IPS DF 4.7 (cell line): ENCODE results near the gene ARAP1.

ENCODE experiments used
- DNase-seq: peaks from one replicate; pipeline ENCODE4 v3.0.0-alpha.2; 2013; ENCODE audit warnings: low spot score; ENCODE audit errors: extremely low read depth

ARAP1 gene

GRCh38 chr11:72642043-72642883 lies 109.9 kb downstream of the ARAP1 start:
- no peak for DNase-seq

- DNase-seq: no peak
These were observed 110.6 kb downstream of the ARAP1 start for GRCh38 chr11:72641522-72642042.

- no peak for DNase-seq
These were observed 112.5 kb downstream of the ARAP1 start for GRCh38 chr11:72639502-72640375.

DNA sequence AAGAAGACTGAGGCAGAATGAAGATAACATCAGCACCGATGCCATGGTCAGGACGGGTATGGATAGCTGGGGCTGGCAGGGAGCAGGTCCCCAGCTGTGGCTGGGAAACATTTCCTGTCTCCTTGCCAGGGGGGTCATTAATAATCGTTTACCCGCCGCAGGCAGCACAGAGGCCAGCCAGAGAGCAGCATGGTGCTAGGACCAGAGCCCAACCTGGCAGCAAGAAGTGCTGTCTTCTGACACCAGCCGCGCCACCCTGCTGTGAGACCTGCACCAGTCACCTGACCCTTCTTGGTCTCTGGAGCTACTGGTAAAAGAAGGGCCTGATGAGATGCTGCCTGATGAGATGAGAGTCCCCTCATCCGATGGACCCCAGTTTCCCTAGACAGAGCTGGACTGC lies 114.3 kb downstream of the ARAP1 start:
- no peak for DNase-seq

GRCh38 chr11:72637198-72637597 lies 115.0 kb downstream of the ARAP1 start:
- DNase-seq: no peak

DNA sequence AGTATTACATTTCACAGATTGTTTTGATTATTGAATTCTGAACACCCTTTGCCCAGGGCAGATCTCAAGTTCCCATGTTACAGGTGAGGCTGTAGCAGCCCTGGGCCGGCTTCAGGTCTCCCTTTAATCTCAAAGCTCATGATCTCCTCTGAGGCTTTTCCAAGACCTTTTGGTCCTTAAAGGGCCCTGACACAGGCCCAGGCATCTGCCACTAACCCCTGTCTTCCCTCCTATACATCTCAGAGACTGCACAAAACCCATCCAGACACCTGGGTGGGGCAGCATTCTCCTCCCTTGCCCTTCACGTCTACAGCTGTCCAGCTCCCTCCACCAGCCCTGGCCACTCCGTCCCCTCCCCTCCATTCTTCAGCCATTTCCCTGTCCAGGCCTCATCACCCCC lies 115.8 kb downstream of the ARAP1 start:
- no peak for DNase-seq

DNA sequence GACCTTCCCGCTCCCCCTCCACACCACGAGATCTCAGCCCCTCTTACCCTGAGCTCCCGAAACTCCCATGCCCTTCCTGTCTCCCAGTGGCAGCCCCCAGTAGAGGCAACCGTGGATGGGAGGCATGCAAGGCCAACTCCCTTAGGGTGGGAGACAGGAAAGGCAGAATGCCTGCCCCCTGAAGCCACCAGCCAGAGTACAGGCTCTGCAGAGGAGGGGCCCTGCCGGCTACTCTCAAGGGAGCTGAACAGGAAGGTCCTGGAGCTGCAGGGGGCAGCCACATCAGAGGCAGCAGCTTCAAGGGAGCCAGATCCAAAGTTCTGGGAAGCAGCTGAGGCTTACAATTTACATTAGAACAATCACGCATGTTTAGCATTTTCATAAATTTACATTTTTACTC lies 116.3 kb downstream of the ARAP1 start:
- DNase-seq: no peak

DNA sequence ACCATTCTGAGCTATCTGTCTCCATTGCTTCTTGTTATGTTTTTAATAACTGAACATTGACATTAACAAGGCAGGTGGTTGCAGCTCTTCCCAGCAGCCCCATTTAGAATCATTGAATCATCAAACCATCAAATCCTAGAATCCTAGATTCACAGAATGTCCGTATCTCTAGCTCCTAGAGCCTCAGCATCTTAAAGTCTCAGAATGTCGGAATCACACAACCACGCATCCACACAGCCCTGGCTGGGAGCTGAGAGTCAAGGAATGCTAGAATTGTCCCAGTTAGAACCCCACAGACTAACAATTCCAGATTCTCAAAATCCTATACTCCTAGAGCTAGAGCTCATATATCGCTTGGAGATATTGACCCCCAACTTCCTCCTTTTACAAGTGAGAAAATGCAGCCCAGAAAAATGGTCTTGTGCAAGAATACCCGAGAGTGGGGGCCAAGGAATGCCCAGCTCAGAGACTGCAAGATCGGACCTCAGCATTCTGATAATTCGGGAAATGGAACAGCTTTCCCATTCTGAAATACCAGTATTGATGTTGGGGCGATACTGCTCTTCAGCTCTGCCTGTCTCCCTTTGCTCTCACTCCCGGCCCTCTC lies 116.8 kb downstream of the ARAP1 start:
- no peak for DNase-seq
